Measurements from ENCODE around the gene MAG. TPM values are rescaled to one million over a fixed set of nuclear protein-coding genes. Genes with fewer than 3 reads are reported as not detected.
A peak's percentile ranks its signal among the peaks of the same experiment; 100 is the strongest.

The MAG gene
- total RNA-seq, 2 donors from 2014 or later, result not detected

- Histone ChIP-seq H3K9me3 (ENCODE audit: control insufficient read depth, low read length) (no peaks in the 10 kb centered on the region), H3K4me1 (ENCODE audit: control insufficient read depth, insufficient read depth, low read length) (no peaks in the 10 kb centered on the region), H3K27ac (ENCODE audit: low read depth, low read length) (no peak overlapping the region), H3K27me3 (ENCODE audit: control insufficient read depth, insufficient read depth, low read length, poor library complexity, severe bottlenecking) (no peaks in the 10 kb centered on the region), H3K4me3 (ENCODE audit: low read length) (no peak overlapping the region), H3K9ac (ENCODE audit: extremely low read depth, low read length, poor library complexity, severe bottlenecking) (no peak overlapping the region), H3K36me3 (ENCODE audit: control insufficient read depth, insufficient read depth, low read length) (no peaks in the 10 kb centered on the region)
- H3K27ac Mint-ChIP-seq, result peak overlapping the region; percentile 87
- 41 to 49% methylated on average over 17 to 32 of the region's 32 CpGs for WGBS, 2 experiments (ENCODE audit: insufficient coverage in 1 of 2, insufficient read length in 1 of 2)
- H3K4me3 Mint-ChIP-seq, result no peak overlapping the region
- H3K4me1 Mint-ChIP-seq, result peaks cover 6% of the 10 kb centered on the region
- peak; percentile 89 for TF ChIP-seq CTCF (conservative IDR thresholded peaks at IDR 0.05)
- no peaks in the 10 kb centered on the region for H3K36me3 Mint-ChIP-seq (ENCODE audit: low read depth)
- H3K27me3 Mint-ChIP-seq (ENCODE audit: insufficient read depth), result peaks cover 4% of the 10 kb centered on the region
- DNase-seq, result peak; percentile 90
- H3K9me3 Mint-ChIP-seq, result no peaks in the 10 kb centered on the region
Measured at GRCh38 chr19:35352448-35353304, 60.7 kb downstream of the MAG start.

- H3K9me3 Mint-ChIP-seq, result no peaks in the 10 kb centered on the region
- no peaks in the 10 kb centered on the region for H3K36me3 ChIP-seq (ENCODE audit: control insufficient read depth, insufficient read depth, low read length)
- peak; percentile 15 for DNase-seq
- no peaks in the 10 kb centered on the region for H3K9me3 ChIP-seq (ENCODE audit: control insufficient read depth, low read length)
- peaks cover 6% of the 10 kb centered on the region for H3K4me1 Mint-ChIP-seq
- no peak overlapping the region for H3K4me3 ChIP-seq (ENCODE audit: low read length)
- TF ChIP-seq CTCF (conservative IDR thresholded peaks at IDR 0.05), result no peak
- 93 to 96% methylated on average over 9 of the region's 9 CpGs for WGBS, 2 experiments (ENCODE audit: insufficient coverage in 1 of 2, insufficient read length in 1 of 2)
- H3K9ac ChIP-seq (ENCODE audit: extremely low read depth, low read length, poor library complexity, severe bottlenecking), result no peak overlapping the region
- H3K27ac ChIP-seq (ENCODE audit: low read depth, low read length), result no peak overlapping the region
- H3K4me3 Mint-ChIP-seq, result no peak overlapping the region
- H3K27ac Mint-ChIP-seq, result no peak overlapping the region
- no peaks in the 10 kb centered on the region for H3K27me3 ChIP-seq (ENCODE audit: control insufficient read depth, insufficient read depth, low read length, poor library complexity, severe bottlenecking)
- H3K4me1 ChIP-seq (ENCODE audit: control insufficient read depth, insufficient read depth, low read length), result no peaks in the 10 kb centered on the region
- no peaks in the 10 kb centered on the region for H3K36me3 Mint-ChIP-seq (ENCODE audit: low read depth)
- H3K27me3 Mint-ChIP-seq (ENCODE audit: insufficient read depth), result peaks cover 4% of the 10 kb centered on the region
Measured at GRCh38 chr19:35353635-35354034, 61.7 kb downstream of the MAG start.

- Mint-ChIP-seq H3K36me3 (ENCODE audit: low read depth) (no peaks in the 10 kb centered on the region), H3K4me3 (no peak overlapping the region), H3K27me3 (ENCODE audit: insufficient read depth) (peaks cover 2% of the 10 kb centered on the region), H3K9me3 (no peaks in the 10 kb centered on the region), H3K27ac (no peak overlapping the region), H3K4me1 (peaks cover 6% of the 10 kb centered on the region)
- no peak for TF ChIP-seq CTCF (conservative IDR thresholded peaks at IDR 0.05)
- DNase-seq, result peak; percentile 15
- Histone ChIP-seq H3K4me3 (ENCODE audit: low read length) (no peak overlapping the region), H3K9me3 (ENCODE audit: control insufficient read depth, low read length) (no peaks in the 10 kb centered on the region), H3K36me3 (ENCODE audit: control insufficient read depth, insufficient read depth, low read length) (no peaks in the 10 kb centered on the region), H3K27ac (ENCODE audit: low read depth, low read length) (no peak overlapping the region), H3K9ac (ENCODE audit: extremely low read depth, low read length, poor library complexity, severe bottlenecking) (no peak overlapping the region), H3K4me1 (ENCODE audit: control insufficient read depth, insufficient read depth, low read length) (no peaks in the 10 kb centered on the region), H3K27me3 (ENCODE audit: control insufficient read depth, insufficient read depth, low read length, poor library complexity, severe bottlenecking) (no peaks in the 10 kb centered on the region)
- 91 to 95% methylated on average over 8 of the region's 8 CpGs for WGBS, 2 experiments (ENCODE audit: insufficient coverage in 1 of 2, insufficient read length in 1 of 2)
Measured at GRCh38 chr19:35354898-35355297, 62.9 kb downstream of the MAG start.

Data from endodermal cell (in vitro differentiated cells).